ENCODE results near the gene ARMH1.

ARMH1 gene

DNA sequence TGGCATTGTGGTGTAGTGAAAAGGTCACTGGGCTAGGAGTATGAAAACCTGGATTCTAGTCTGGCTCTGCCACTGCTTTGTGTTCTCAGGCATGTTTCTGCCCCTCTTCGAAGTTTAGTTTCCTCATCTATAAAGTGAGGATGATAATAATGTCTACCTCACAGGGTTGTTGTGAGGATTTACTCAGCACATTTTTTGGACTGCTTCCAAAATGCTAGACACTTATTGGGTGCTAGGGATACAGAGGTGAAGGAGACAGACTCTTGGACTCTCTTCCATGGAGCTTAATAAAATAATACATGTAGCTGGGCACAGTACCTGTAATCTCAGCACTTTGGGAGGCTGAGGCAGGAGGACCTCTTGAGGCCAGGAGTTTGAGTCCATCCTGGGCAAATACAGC lies 68.7 kb downstream of the ARMH1 start:
- no peak overlapping the region for H3K27ac ChIP-seq (ENCODE audit: low read depth, low read length)
- peak overlapping the region; percentile 44; the same call in 1 of the 2 replicates for H3K4me2 ChIP-seq (ENCODE audit: low read length)
- peaks cover 86% of the 10 kb centered on the region for H3K79me2 ChIP-seq (ENCODE audit: control insufficient read depth, low read length)

DNA sequence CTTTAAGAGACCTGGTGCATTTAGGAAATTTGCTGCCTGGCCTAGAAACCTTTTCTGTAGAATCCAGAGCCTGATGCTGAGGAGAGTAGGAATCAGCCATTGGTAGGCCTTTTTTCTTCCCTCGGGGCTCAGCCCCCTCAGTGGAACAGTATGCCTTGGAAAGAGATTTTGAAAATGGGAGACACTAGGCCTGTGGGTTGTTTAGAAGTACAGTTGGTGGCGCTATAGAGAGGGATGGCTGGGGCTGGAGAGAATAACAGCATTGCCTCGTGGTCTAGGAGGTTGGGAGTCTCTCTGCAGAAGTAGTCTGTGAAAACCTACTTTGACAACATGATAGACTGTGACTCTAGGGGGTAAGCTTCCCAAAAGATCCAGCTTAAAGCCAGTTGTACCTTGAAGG lies 73.4 kb downstream of the ARMH1 start:
- 0 out of 2 replicates have a peak, but pooled peaks cover 6% of the 10 kb centered on the region for H4K20me1 ChIP-seq (ENCODE audit: control insufficient read depth, insufficient read depth, low read depth, low read length)
- H3K4me2 ChIP-seq (ENCODE audit: low read length) = no peak overlapping the region
- H3K9me2 ChIP-seq (replicated peaks; ENCODE audit: control insufficient read depth, low read length) = no peaks in the 10 kb centered on the region
- no peaks in the 10 kb centered on the region for H3K9me3 ChIP-seq (ENCODE audit: control insufficient read depth, insufficient read depth, low read length)
- TF ChIP-seq CTCF (IDR thresholded peaks at IDR 0.05; ENCODE audit: low read depth, low read length, poor library complexity, severe bottlenecking) (peak; percentile 48), EZH2phosphoT487 (IDR thresholded peaks at IDR 0.05; ENCODE audit: borderline replicate concordance, low read length) (no peak)
- peaks cover 11% of the 10 kb centered on the region for H3K4me1 ChIP-seq (ENCODE audit: control insufficient read depth, low read length)
- no peaks in the 10 kb centered on the region for H3K27me3 ChIP-seq (ENCODE audit: control insufficient read depth, low read length)
- no peak overlapping the region for H3K4me3 ChIP-seq (ENCODE audit: low read length)
- H3K79me2 ChIP-seq (ENCODE audit: control insufficient read depth, low read length) = peaks cover 57% of the 10 kb centered on the region
- H3F3A ChIP-seq (ENCODE audit: control insufficient read depth, insufficient read depth) = peaks cover 10% of the 10 kb centered on the region
- no peak overlapping the region for H3K27ac ChIP-seq (ENCODE audit: low read depth, low read length)
- peaks cover 81% of the 10 kb centered on the region for H3K36me3 ChIP-seq (ENCODE audit: control insufficient read depth, low read length)

More for the DNA sequence above, 68.7 kb downstream of the ARMH1 start:
- Histone ChIP-seq H3K36me3 (ENCODE audit: control insufficient read depth, low read length) (peaks cover 75% of the 10 kb centered on the region), H3K9me3 (ENCODE audit: control insufficient read depth, insufficient read depth, low read length) (no peaks in the 10 kb centered on the region), H3K4me3 (ENCODE audit: low read length) (no peak overlapping the region), H3F3A (ENCODE audit: control insufficient read depth, insufficient read depth) (peaks cover 10% of the 10 kb centered on the region; the same call in 1 of the 2 replicates), H4K20me1 (ENCODE audit: control insufficient read depth, insufficient read depth, low read depth, low read length) (0 out of 2 replicates have a peak, but pooled peaks cover 6% of the 10 kb centered on the region), H3K4me1 (ENCODE audit: control insufficient read depth, low read length) (peaks cover 28% of the 10 kb centered on the region), H3K27me3 (ENCODE audit: control insufficient read depth, low read length) (no peaks in the 10 kb centered on the region), H3K9me2 (replicated peaks; ENCODE audit: control insufficient read depth, low read length) (no peaks in the 10 kb centered on the region)
- no peak for TF ChIP-seq CTCF (IDR thresholded peaks at IDR 0.05; ENCODE audit: low read depth, low read length, poor library complexity, severe bottlenecking)
- TF ChIP-seq EZH2phosphoT487 (IDR thresholded peaks at IDR 0.05; ENCODE audit: borderline replicate concordance, low read length) = no peak

GRCh38 chr1:44757420-44757819 lies 82.9 kb downstream of the ARMH1 start:
- Histone ChIP-seq H3K79me2 (ENCODE audit: control insufficient read depth, low read length) (peaks cover 10% of the 10 kb centered on the region), H3K4me3 (ENCODE audit: low read length) (peak overlapping the region; percentile 44), H3K27me3 (ENCODE audit: control insufficient read depth, low read length) (no peaks in the 10 kb centered on the region), H3K36me3 (ENCODE audit: control insufficient read depth, low read length) (peaks cover 97% of the 10 kb centered on the region), H3K9me2 (replicated peaks; ENCODE audit: control insufficient read depth, low read length) (no peaks in the 10 kb centered on the region), H3K9me3 (ENCODE audit: control insufficient read depth, insufficient read depth, low read length) (no peaks in the 10 kb centered on the region), H3K4me2 (ENCODE audit: low read length) (peak overlapping the region; percentile 55), H3F3A (ENCODE audit: control insufficient read depth, insufficient read depth) (no peaks in the 10 kb centered on the region; the same call in 1 of the 2 replicates), H3K27ac (ENCODE audit: low read depth, low read length) (peak overlapping the region; percentile 59), H4K20me1 (ENCODE audit: control insufficient read depth, insufficient read depth, low read depth, low read length) (no peaks in the 10 kb centered on the region), H3K4me1 (ENCODE audit: control insufficient read depth, low read length) (peaks cover 51% of the 10 kb centered on the region)
- TF ChIP-seq EZH2phosphoT487 (IDR thresholded peaks at IDR 0.05; ENCODE audit: borderline replicate concordance, low read length) = no peak
- TF ChIP-seq CTCF (IDR thresholded peaks at IDR 0.05; ENCODE audit: low read depth, low read length, poor library complexity, severe bottlenecking) = no peak

Data from DOHH2 (cell line).